IMR-90 (cell line): Measurements from ENCODE around the gene CLK3. TPM values are rescaled to one million over a fixed set of nuclear protein-coding genes. Genes with fewer than 3 reads are reported as not detected.

ENCODE experiments used
- ATAC-seq: fragments of 200-7000 bp; cut with Tn5 transposase; 2 replicates; pipeline ENCODE4 v1.9.1; 2020; ENCODE audit warnings: low read depth, mild to moderate bottlenecking, moderate library complexity
- BruUV-seq: library from RNA; stranded (reverse); fragments of 400-500 nt; replicated peaks from 2 replicates; lab custom pipeline; 2021; lab: Mats Ljungman, UMichigan
- CTCF ChIA-PET: fragments of 300-600 bp; formaldehyde crosslinking; extraction: SDS; loops from one replicate; lab custom pipeline; 2021; ENCODE audit warnings: antibody characterized with exemption; lab: Yijun Ruan, JAX
- POLR2A ChIA-PET: fragments of 300-600 bp; sonication (Branson Sonifier 250); formaldehyde crosslinking; loops from one replicate; lab custom pipeline; 2022; ENCODE audit warnings: antibody characterized with exemption; ENCODE audit not compliant: unreplicated experiment; lab: Charles Lee
- DNase-seq: peaks from one replicate; pipeline ENCODE4 v3.0.0; 2013
- H2AFZ ChIP-seq: replicated peaks from 2 replicates; pipeline ENCODE3; 2013; ENCODE audit warnings: low read length, mild to moderate bottlenecking; ENCODE audit not compliant: poor library complexity
- H2AK5ac ChIP-seq: 2 replicates; pipeline ENCODE4 v1.6.1; 2013; ENCODE audit warnings: low read depth, low read length, inconsistent platforms
- H2AK9ac ChIP-seq: replicated peaks from 2 replicates; pipeline ENCODE3; 2013; ENCODE audit warnings: mild to moderate bottlenecking, low read depth, low read length, moderate library complexity; ENCODE audit not compliant: poor library complexity
- H2BK120ac ChIP-seq: 2 replicates; pipeline ENCODE4 v1.6.1; 2013; ENCODE audit warnings: low read depth, low read length, inconsistent platforms
- H2BK15ac ChIP-seq: 3 replicates; pipeline ENCODE4 v1.6.1; 2013; ENCODE audit warnings: low read depth, low read length, inconsistent platforms
- H2BK20ac ChIP-seq: 2 replicates; pipeline ENCODE4 v1.6.1; 2013; ENCODE audit warnings: low read depth, mild to moderate bottlenecking, inconsistent platforms, low read length, moderate library complexity
- H2BK5ac ChIP-seq: 2 replicates; pipeline ENCODE4 v1.6.1; 2013; ENCODE audit warnings: mild to moderate bottlenecking, low read depth, low read length, inconsistent platforms; ENCODE audit not compliant: poor library complexity, severe bottlenecking
- H3K14ac ChIP-seq: replicated peaks from 2 replicates; pipeline ENCODE4 v1.6.1; 2013; ENCODE audit warnings: low read depth, low read length, inconsistent platforms
- H3K18ac ChIP-seq: 2 replicates; pipeline ENCODE4 v1.6.1; 2013; ENCODE audit warnings: low read depth, low read length, control low read depth
- H3K23ac ChIP-seq: 2 replicates; pipeline ENCODE4 v1.6.1; 2013; ENCODE audit warnings: low read depth, low read length, inconsistent platforms
- H3K27ac ChIP-seq: 2 replicates; pipeline ENCODE4 v1.5.1; 2013; ENCODE audit warnings: mild to moderate bottlenecking, control low read depth, low read length; ENCODE audit not compliant: insufficient read depth
- H3K27me3 ChIP-seq: 2 replicates; pipeline ENCODE4 v1.6.1; 2013; ENCODE audit warnings: low read length; ENCODE audit not compliant: control insufficient read depth, insufficient read depth
- H3K36me3 ChIP-seq: 2 replicates; pipeline ENCODE4 v1.6.1; 2013; ENCODE audit warnings: low read length, mixed read lengths; ENCODE audit not compliant: control insufficient read depth, insufficient read depth
- H3K4ac ChIP-seq: 2 replicates; pipeline ENCODE4 v1.6.1; 2013; ENCODE audit warnings: low read depth, low read length, inconsistent platforms
- H3K4me1 ChIP-seq: 2 replicates; pipeline ENCODE4 v1.6.1; 2013; ENCODE audit warnings: low read length, mixed read lengths; ENCODE audit not compliant: control insufficient read depth, insufficient read depth
- H3K4me2 ChIP-seq: 2 replicates; pipeline ENCODE4 v1.6.1; 2013; ENCODE audit warnings: low read depth, mild to moderate bottlenecking, control low read depth, low read length, moderate library complexity
- H3K4me3 ChIP-seq: 2 replicates; pipeline ENCODE4 v1.5.1; 2013; ENCODE audit warnings: low read depth, mild to moderate bottlenecking, control low read depth, low read length, moderate library complexity; ENCODE audit not compliant: insufficient read depth
- H3K56ac ChIP-seq: 2 replicates; pipeline ENCODE4 v1.6.1; 2013; ENCODE audit warnings: low read length, inconsistent platforms; ENCODE audit not compliant: insufficient read depth; ENCODE audit errors: extremely low read depth
- H3K79me1 ChIP-seq, 2 experiments: 2 replicates each; pipeline ENCODE4 v1.6.1; 2013; ENCODE audit warnings: low read length in 2 of 2, inconsistent platforms in 1 of 2, low read depth in 1 of 2
- H3K9ac ChIP-seq: 2 replicates; pipeline ENCODE4 v1.6.1; 2013; ENCODE audit warnings: low read depth, low read length, control low read depth
- H3K9me1 ChIP-seq: 2 replicates; pipeline ENCODE4 v1.6.1; 2013; ENCODE audit warnings: low read length, inconsistent platforms; ENCODE audit not compliant: insufficient read depth
- H3K9me3 ChIP-seq: 2 replicates; pipeline ENCODE4 v1.6.1; 2013; ENCODE audit warnings: low read length; ENCODE audit not compliant: control insufficient read depth, insufficient read depth
- H4K20me1 ChIP-seq: 2 replicates; pipeline ENCODE4 v1.6.1; 2013; ENCODE audit warnings: low read length, inconsistent platforms; ENCODE audit not compliant: insufficient read depth
- H4K5ac ChIP-seq: 2 replicates; pipeline ENCODE4 v1.6.1; 2013; ENCODE audit warnings: mild to moderate bottlenecking, low read depth, low read length, control low read depth
- H4K8ac ChIP-seq, 2 experiments: 2 replicates each; pipeline ENCODE4 v1.6.1; 2013; ENCODE audit warnings: low read depth in 2 of 2, low read length in 2 of 2, control low read depth in 1 of 2, inconsistent platforms in 1 of 2
- H4K91ac ChIP-seq: 2 replicates; pipeline ENCODE4 v1.6.1; 2013; ENCODE audit warnings: low read depth, low read length, inconsistent platforms; ENCODE audit not compliant: insufficient read depth
- BHLHE40 ChIP-seq: fragments of 150-350 bp; IDR thresholded peaks from 2 replicates; pipeline ENCODE4 v1.6.1; 2016; ENCODE audit warnings: mild to moderate bottlenecking, low read depth, low read length
- CHD1 ChIP-seq: IDR thresholded peaks from 2 replicates; pipeline ENCODE4 v1.6.1; 2012; ENCODE audit warnings: low read depth, low read length, improper control_type of control experiment
- MAFK ChIP-seq: IDR thresholded peaks from 2 replicates; pipeline ENCODE4 v1.6.1; 2012; ENCODE audit warnings: low read depth, low read length, improper control_type of control experiment
- NFE2L2 ChIP-seq: fragments of 150-350 bp; IDR thresholded peaks from 2 replicates; pipeline ENCODE4 v1.6.1; 2016; ENCODE audit warnings: low read depth, mild to moderate bottlenecking, low read length
- WGBS, 2 experiments: methylation state at CpG; one replicate each; pipeline versions ENCODE4 v1.1.5 to v1.1.7; 2013; ENCODE audit warnings: missing lambda C conversion rate in 2 of 2; ENCODE audit not compliant: insufficient read length in 1 of 2; ENCODE audit errors: extremely low coverage in 2 of 2; 5-methylcytosine and 5-hydroxymethylcytosine counted together
- dilution Hi-C: fragments of 300-500 bp; cut with HindIII; formaldehyde crosslinking; loops from one replicate; pipeline ENCODE4 v1.14.3; 2018; ENCODE audit warnings: low sequenced_read_pairs; ENCODE audit not compliant: unreplicated experiment
- in situ Hi-C: fragments of 300-500 bp; cut with MboI; formaldehyde crosslinking; loops from 3 replicates; pipeline ENCODE4 v1.14.3; 2019; ENCODE audit warnings: low sequenced_read_pairs, inconsistent platforms, mixed read lengths
- intact Hi-C: fragments of 100-400 bp; cut with micrococcal nuclease; formaldehyde crosslinking; loops from 2 replicates; pipeline ENCODE4 v1.10.0; 2022
- polyA plus RNA-seq, 3 experiments: library from polyadenylated mRNA; depleted of rRNA; stranded (reverse); fragments of >200 nt; gene quantifications; 2 replicates each; pipeline ENCODE4 v1.2.3, GENCODE V29; 2012; ENCODE audit warnings: low replicate concordance in 1 of 3
- total RNA-seq: library from RNA; depleted of rRNA; stranded (reverse); fragments of >200 nt; gene quantifications from 2 replicates; pipeline ENCODE4 v1.2.3, GENCODE V29; 2012

CLK3 gene
- total and polyA plus RNA-seq, 2 of the 4 experiments (the other 2 are of a cell fraction): 84.7 to 117 TPM

GRCh38 chr15:74642734-74643664, 27.4 kb downstream of the CLK3 start:
- H3K18ac ChIP-seq: no peak overlapping the region
- BruUV-seq: no TSS peak
- no peak overlapping the region for H4K5ac ChIP-seq
- H2AK5ac ChIP-seq: no peak overlapping the region
- intact Hi-C loops (no loop called here), in situ Hi-C loops (no loop called here), dilution Hi-C loops (no loop called here)
- H2BK120ac ChIP-seq: no peak overlapping the region
- no peak overlapping the region for H3K27ac ChIP-seq
- no peaks in the 10 kb centered on the region for H3K9me3 ChIP-seq
- H3K4ac ChIP-seq: no peak overlapping the region
- no peak overlapping the region; the same call in 1 of the 2 replicates for H3K4me2 ChIP-seq
- peaks cover 3% of the 10 kb centered on the region; the same call in 1 of the 2 replicates for H3K4me1 ChIP-seq
- peaks cover 42% of the 10 kb centered on the region for H4K20me1 ChIP-seq
- H3K36me3 ChIP-seq: peaks cover 22% of the 10 kb centered on the region
- no peak overlapping the region for H3K4me3 ChIP-seq
- no peak overlapping the region for H4K91ac ChIP-seq
- DNase-seq (peak; percentile 43), ATAC-seq (peak; percentile 82)
- H3K9ac ChIP-seq: no peak overlapping the region
- H3K14ac ChIP-seq: no peak overlapping the region
- no peak overlapping the region for H4K8ac ChIP-seq
- H2AK9ac ChIP-seq: no peak overlapping the region
- no peak overlapping the region for H2BK20ac ChIP-seq
- ChIA-PET CTCF (interaction anchor here (0.6 kb wide), 1 partner anchor 123 kb away, joined by 3 read pairs; no protein-coding TSS in a partner anchor), POLR2A (no interaction called here)
- no peak overlapping the region for H2BK15ac ChIP-seq
- no peak overlapping the region for H3K23ac ChIP-seq
- H2AFZ ChIP-seq: no peak overlapping the region
- no peak overlapping the region for H3K56ac ChIP-seq
- H2BK5ac ChIP-seq: no peak overlapping the region
- WGBS, 2 experiments: no CpG with 5 or more reads among the region's 11 CpGs
- peaks cover 19 to 58% of the 10 kb centered on the region in 2 experiments for H3K79me1 ChIP-seq
- TF ChIP-seq MAFK (peak; percentile 72), CHD1 (no peak), BHLHE40 (no peak), NFE2L2 (peak; percentile 71)
- H3K27me3 ChIP-seq: no peaks in the 10 kb centered on the region
- peaks cover 6% of the 10 kb centered on the region; the same call in 1 of the 2 replicates for H3K9me1 ChIP-seq
